HepG2 (cell line): ENCODE measurements around the gene BACH2. TPM values are rescaled to one million over a fixed set of nuclear protein-coding genes. Genes with fewer than 3 reads are reported as not detected.

ENCODE experiments used
- ATAC-seq: fragments of 200-7000 bp; cut with Tn5 transposase; 3 replicates; pipeline ENCODE4 v1.9.1; 2020; ENCODE audit warnings: mild to moderate bottlenecking, moderate library complexity
- BruUV-seq: library from RNA; stranded (reverse); fragments of 400-500 nt; replicated peaks from 2 replicates; lab custom pipeline; 2021; lab: Mats Ljungman, UMichigan
- CTCF ChIA-PET: fragments of 300-600 bp; formaldehyde crosslinking; extraction: SDS; loops from one replicate; lab custom pipeline; 2021; ENCODE audit warnings: low total read pairs, inconsistent platforms, low intra/inter-chr PET ratio; lab: Yijun Ruan, JAX
- POLR2A ChIA-PET: fragments of 350-600 bp; sonication (Branson Sonifier 250); formaldehyde crosslinking; loops from one replicate; lab custom pipeline; 2020; ENCODE audit warnings: antibody characterized with exemption, inconsistent platforms; lab: Yijun Ruan, JAX
- DNase-seq: peaks from one replicate; pipeline ENCODE4 v3.0.0-alpha.2; 2015; ENCODE audit warnings: low spot score
- FAIRE-seq: peaks from 3 replicates; lab custom pipeline; 2011; peaks lifted over from hg19 to GRCh38; lab: Jason Lieb, UNC
- H2AFZ ChIP-seq: one replicate; pipeline ENCODE4 v1.6.1; 2011; ENCODE audit warnings: low read length, inconsistent platforms
- H3K27ac ChIP-seq: fragments of 300-600 bp; 3 replicates; pipeline ENCODE4 v1.8.0; 2011; ENCODE audit warnings: mixed run types, mild to moderate bottlenecking, mixed read lengths, low read length, inconsistent platforms; ENCODE audit not compliant: insufficient read depth; ENCODE audit errors: extremely low read length
- H3K27me3 ChIP-seq, 2 experiments: fragments of 200-600 bp in 1 of 2; 2 replicates in 1 of 2; 3 replicates in 1 of 2; pipeline versions ENCODE4 v1.6.0 to v1.8.0; 2011; ENCODE audit warnings: low read length in 2 of 2, mild to moderate bottlenecking in 2 of 2, moderate library complexity in 2 of 2, inconsistent platforms in 1 of 2; ENCODE audit not compliant: insufficient read depth in 2 of 2, control insufficient read depth in 1 of 2
- H3K36me3 ChIP-seq, 2 experiments: fragments of 200-600 bp in 1 of 2; replicated peaks in 1 of 2; 2 replicates in 1 of 2; 3 replicates in 1 of 2; pipeline versions ENCODE4 v1.5.1 to v1.8.0; 2011; ENCODE audit warnings: low read length in 2 of 2, inconsistent platforms in 1 of 2; ENCODE audit not compliant: insufficient read depth in 2 of 2, control insufficient read depth in 1 of 2
- H3K4me1 ChIP-seq: 2 replicates; pipeline ENCODE4 v1.5.1; 2012; ENCODE audit warnings: low read length, inconsistent platforms; ENCODE audit not compliant: insufficient read depth
- H3K4me2 ChIP-seq: 2 replicates; pipeline ENCODE4 v1.6.0; 2011; ENCODE audit warnings: low read depth, low read length, inconsistent platforms
- H3K4me3 ChIP-seq, 3 experiments: fragments of 200-600 bp in 1 of 3; sonication (generic), shearing (Covaris generic) in 1 of 3; replicated peaks in 1 of 3; 2 replicates each; pipeline ENCODE4 v1.5.1; 2011 to 2016; ENCODE audit warnings: low read length in 3 of 3, inconsistent platforms in 2 of 3, low read depth in 2 of 3, mild to moderate bottlenecking in 2 of 3, control low read depth in 1 of 3, mixed read lengths in 1 of 3; ENCODE audit not compliant: insufficient read depth in 1 of 3
- H3K79me2 ChIP-seq: one replicate; pipeline ENCODE4 v1.6.1; 2011; ENCODE audit warnings: low read length, inconsistent platforms; ENCODE audit not compliant: insufficient read depth
- H3K9ac ChIP-seq: 2 replicates; pipeline ENCODE4 v1.6.0; 2011; ENCODE audit warnings: mild to moderate bottlenecking, low read depth, low read length, inconsistent platforms; ENCODE audit not compliant: insufficient read depth
- H3K9me3 ChIP-seq: 2 replicates; pipeline ENCODE4 v1.5.1; 2012; ENCODE audit warnings: mild to moderate bottlenecking, low read length
- H4K20me1 ChIP-seq: 2 replicates; pipeline ENCODE4 v1.6.0; 2011; ENCODE audit warnings: inconsistent platforms, mild to moderate bottlenecking, low read length, moderate library complexity; ENCODE audit not compliant: insufficient read depth
- CBFB ChIP-seq: sonication (generic); formaldehyde crosslinking; IDR thresholded peaks from 2 replicates; pipeline ENCODE4 v1.4.0; 2020; ENCODE audit warnings: missing genetic modification reagents
- CENPT ChIP-seq: sonication (generic); formaldehyde crosslinking; IDR thresholded peaks from 2 replicates; pipeline ENCODE4 v1.8.0; 2022; ENCODE audit warnings: low read depth, mild to moderate bottlenecking, moderate library complexity, missing genetic modification reagents
- CREM ChIP-seq, 2 experiments: sonication (generic) in 1 of 2; formaldehyde crosslinking in 1 of 2; IDR thresholded peaks; 2 replicates each; pipeline versions ENCODE4 v1.4.0 to v1.6.1; 2016 to 2020; ENCODE audit warnings: antibody characterized with exemption in 1 of 2, mild to moderate bottlenecking in 1 of 2, missing genetic modification reagents in 1 of 2
- FOXK1 ChIP-seq: sonication (generic); formaldehyde crosslinking; IDR thresholded peaks from 2 replicates; pipeline ENCODE4 v1.4.0; 2020; ENCODE audit warnings: low read depth, missing genetic modification reagents, borderline replicate concordance
- GABPA ChIP-seq, 2 experiments: IDR thresholded peaks; 2 replicates each; pipeline ENCODE4 v1.6.1; 2011 to 2016; ENCODE audit warnings: low read depth in 2 of 2, low read length in 1 of 2, missing biosample characterization in 1 of 2, missing genetic modification characterization in 1 of 2
- MXD4 ChIP-seq: IDR thresholded peaks from 2 replicates; pipeline ENCODE4 v1.6.1; 2016; ENCODE audit warnings: mild to moderate bottlenecking, missing biosample characterization, missing genetic modification reagents
- RBAK ChIP-seq: sonication (generic); formaldehyde crosslinking; IDR thresholded peaks from 2 replicates; pipeline ENCODE4 v1.5.1; 2020; ENCODE audit warnings: mild to moderate bottlenecking, missing genetic modification reagents
- SMAD1 ChIP-seq: sonication (generic); formaldehyde crosslinking; IDR thresholded peaks from 2 replicates; pipeline ENCODE4 v1.4.0; 2020; ENCODE audit warnings: missing genetic modification reagents, low read depth, mild to moderate bottlenecking, borderline replicate concordance
- ZNF296 ChIP-seq: sonication (generic); formaldehyde crosslinking; conservative IDR thresholded peaks from 2 replicates; pipeline ENCODE4 v1.5.0; 2020; ENCODE audit warnings: mild to moderate bottlenecking, missing genetic modification reagents
- WGBS: methylation state at CpG from one replicate; pipeline ENCODE4 v1.1.6; 2017; ENCODE audit warnings: low lambda C conversion rate; 5-methylcytosine and 5-hydroxymethylcytosine counted together
- in situ Hi-C: cut with HindIII; loops from 2 replicates; pipeline ENCODE4 v1.10.0; 2017; ENCODE audit warnings: low pct_unique_long_range_greater_than_20kb; ENCODE audit not compliant: extremely low pct_ligation_motif_present
- intact Hi-C: fragments of 100-400 bp; cut with micrococcal nuclease; formaldehyde crosslinking; loops from one replicate; pipeline ENCODE4 v1.10.0; 2022; ENCODE audit not compliant: unreplicated experiment
- polyA plus RNA-seq, 8 experiments: library from polyadenylated mRNA; depleted of rRNA in 3 of 8; stranded (reverse) in 7 of 8; unstranded in 1 of 8; fragments of >200 nt; fragmentation: Illumina TruSeq in 4 of 8; extraction: Trizol in 4 of 8; gene quantifications; 2 replicates each; pipeline versions ENCODE4 v1.2.1 to v1.2.3, GENCODE V29; 2011 to 2016; ENCODE audit warnings: low read depth in 4 of 8, missing spikeins in 1 of 8, mixed read lengths in 1 of 8; ENCODE audit not compliant: insufficient read depth in 1 of 8
- total RNA-seq, 5 experiments: library from RNA; depleted of rRNA; stranded (reverse); fragments of >200 nt; fragmentation: Illumina TruSeq; extraction: Trizol; gene quantifications; 2 replicates each; pipeline ENCODE4 v1.2.3, GENCODE V29; 2016; ENCODE audit warnings: low read depth in 1 of 5
- TF ChIP-seq, protein P1 (sequence below): sonication (generic); formaldehyde crosslinking; IDR thresholded peaks from 2 replicates; pipeline ENCODE4 v1.4.0; 2020; ENCODE audit warnings: mild to moderate bottlenecking, missing genetic modification reagents
- TF ChIP-seq, protein P2 (sequence below): sonication (generic); formaldehyde crosslinking; IDR thresholded peaks from 2 replicates; pipeline ENCODE4 v1.9.0; 2022; ENCODE audit warnings: low read depth, missing genetic modification reagents
- TF ChIP-seq, protein P3 (sequence below): conservative IDR thresholded peaks from 2 replicates; pipeline ENCODE4 v1.6.1; 2018; ENCODE audit warnings: missing genetic modification reagents

The BACH2 gene
- total and polyA plus RNA-seq, 2 of the 13 experiments (the other 11 are each of a cell fraction or from before 2014, with no cell fraction given): 0.01 TPM; not detected in 1

DNA sequence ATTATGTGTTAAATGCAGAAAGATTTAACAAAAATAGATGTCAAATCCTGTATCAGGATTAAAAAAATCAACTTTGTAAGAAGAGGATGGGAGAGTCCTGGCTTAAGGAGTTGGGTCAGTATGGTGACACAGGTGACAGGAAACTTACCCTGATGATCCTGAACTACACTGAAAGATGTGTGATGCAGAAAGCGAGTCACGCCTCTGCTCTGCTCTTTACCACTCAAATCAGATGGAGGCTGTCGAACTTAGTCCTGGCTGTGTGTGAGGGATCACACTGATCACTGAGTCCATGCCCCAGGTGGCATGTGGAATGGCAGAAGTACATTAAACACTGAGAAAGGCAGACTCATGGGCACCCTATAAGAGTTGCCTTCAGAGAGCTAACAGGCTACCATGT lies 309.5 kb downstream of the BACH2 start (continued):
- no peak for TF ChIP-seq MXD4 (CRISPR knock-in tag)
- TF ChIP-seq CENPT: no peak
- TF ChIP-seq CREM (IDR thresholded peaks at IDR 0.05): no peak
- no peak for TF ChIP-seq CREM (CRISPR knock-in tag; IDR thresholded peaks at IDR 0.05)
- no peak for TF ChIP-seq RBAK (CRISPR knock-in tag)
- no peak for TF ChIP-seq CBFB
- TF ChIP-seq, all 625 proteins: peak for 0

DNA sequence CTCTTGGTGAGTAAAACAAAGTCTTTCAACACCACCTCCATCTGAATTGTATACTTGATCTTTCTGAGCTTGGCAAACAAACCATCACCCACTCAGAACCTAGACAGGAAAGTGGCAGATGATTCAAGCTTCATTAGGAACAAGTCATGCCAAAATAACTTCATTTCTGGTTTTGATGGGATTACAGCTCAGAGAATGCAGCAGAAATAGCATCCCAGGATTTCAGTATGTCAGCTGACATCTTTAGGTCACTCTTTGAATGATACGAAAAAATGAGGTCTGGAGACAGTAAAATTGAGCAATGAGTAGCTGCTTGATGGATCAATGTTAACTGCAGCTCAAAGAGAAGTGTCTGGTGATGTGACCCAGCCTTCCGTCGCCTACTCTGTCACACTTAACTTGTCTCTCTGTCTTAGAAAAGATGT lies 310.0 kb downstream of the BACH2 start:
- DNase-seq: no peak
- Histone ChIP-seq H3K4me2 (no peak overlapping the region), H3K9ac (no peak overlapping the region), H3K4me3 (no peak overlapping the region), H3K79me2 (no peaks in the 10 kb centered on the region), H3K4me1 (no peaks in the 10 kb centered on the region), H3K27me3 (peaks cover 2 to 31% of the 10 kb centered on the region in 2 experiments; a peak in 3 of 5 replicates), H3K9me3 (no peaks in the 10 kb centered on the region), H3K27ac (no peak overlapping the region), H4K20me1 (no peaks in the 10 kb centered on the region), H2AFZ (no peak overlapping the region), H3K36me3 (no peaks in the 10 kb centered on the region)
- 58% methylated on average over 3 of the region's 3 CpGs for WGBS
- CTCF ChIA-PET: no interaction called here
- no peak for ATAC-seq
- in situ Hi-C loops (no loop called here), intact Hi-C loops (no loop called here)
- POLR2A ChIA-PET: no interaction called here
- BruUV-seq: no TSS peak
- no peak for FAIRE-seq
- TF ChIP-seq SMAD1 (CRISPR knock-in tag): no peak
- no peak for TF ChIP-seq GABPA (IDR thresholded peaks at IDR 0.05; ENCODE audit: low read depth, low read length)
- no peak for TF ChIP-seq GABPA (CRISPR knock-in tag; IDR thresholded peaks at IDR 0.05; ENCODE audit: low read depth)
- TF ChIP-seq, protein P1, sequence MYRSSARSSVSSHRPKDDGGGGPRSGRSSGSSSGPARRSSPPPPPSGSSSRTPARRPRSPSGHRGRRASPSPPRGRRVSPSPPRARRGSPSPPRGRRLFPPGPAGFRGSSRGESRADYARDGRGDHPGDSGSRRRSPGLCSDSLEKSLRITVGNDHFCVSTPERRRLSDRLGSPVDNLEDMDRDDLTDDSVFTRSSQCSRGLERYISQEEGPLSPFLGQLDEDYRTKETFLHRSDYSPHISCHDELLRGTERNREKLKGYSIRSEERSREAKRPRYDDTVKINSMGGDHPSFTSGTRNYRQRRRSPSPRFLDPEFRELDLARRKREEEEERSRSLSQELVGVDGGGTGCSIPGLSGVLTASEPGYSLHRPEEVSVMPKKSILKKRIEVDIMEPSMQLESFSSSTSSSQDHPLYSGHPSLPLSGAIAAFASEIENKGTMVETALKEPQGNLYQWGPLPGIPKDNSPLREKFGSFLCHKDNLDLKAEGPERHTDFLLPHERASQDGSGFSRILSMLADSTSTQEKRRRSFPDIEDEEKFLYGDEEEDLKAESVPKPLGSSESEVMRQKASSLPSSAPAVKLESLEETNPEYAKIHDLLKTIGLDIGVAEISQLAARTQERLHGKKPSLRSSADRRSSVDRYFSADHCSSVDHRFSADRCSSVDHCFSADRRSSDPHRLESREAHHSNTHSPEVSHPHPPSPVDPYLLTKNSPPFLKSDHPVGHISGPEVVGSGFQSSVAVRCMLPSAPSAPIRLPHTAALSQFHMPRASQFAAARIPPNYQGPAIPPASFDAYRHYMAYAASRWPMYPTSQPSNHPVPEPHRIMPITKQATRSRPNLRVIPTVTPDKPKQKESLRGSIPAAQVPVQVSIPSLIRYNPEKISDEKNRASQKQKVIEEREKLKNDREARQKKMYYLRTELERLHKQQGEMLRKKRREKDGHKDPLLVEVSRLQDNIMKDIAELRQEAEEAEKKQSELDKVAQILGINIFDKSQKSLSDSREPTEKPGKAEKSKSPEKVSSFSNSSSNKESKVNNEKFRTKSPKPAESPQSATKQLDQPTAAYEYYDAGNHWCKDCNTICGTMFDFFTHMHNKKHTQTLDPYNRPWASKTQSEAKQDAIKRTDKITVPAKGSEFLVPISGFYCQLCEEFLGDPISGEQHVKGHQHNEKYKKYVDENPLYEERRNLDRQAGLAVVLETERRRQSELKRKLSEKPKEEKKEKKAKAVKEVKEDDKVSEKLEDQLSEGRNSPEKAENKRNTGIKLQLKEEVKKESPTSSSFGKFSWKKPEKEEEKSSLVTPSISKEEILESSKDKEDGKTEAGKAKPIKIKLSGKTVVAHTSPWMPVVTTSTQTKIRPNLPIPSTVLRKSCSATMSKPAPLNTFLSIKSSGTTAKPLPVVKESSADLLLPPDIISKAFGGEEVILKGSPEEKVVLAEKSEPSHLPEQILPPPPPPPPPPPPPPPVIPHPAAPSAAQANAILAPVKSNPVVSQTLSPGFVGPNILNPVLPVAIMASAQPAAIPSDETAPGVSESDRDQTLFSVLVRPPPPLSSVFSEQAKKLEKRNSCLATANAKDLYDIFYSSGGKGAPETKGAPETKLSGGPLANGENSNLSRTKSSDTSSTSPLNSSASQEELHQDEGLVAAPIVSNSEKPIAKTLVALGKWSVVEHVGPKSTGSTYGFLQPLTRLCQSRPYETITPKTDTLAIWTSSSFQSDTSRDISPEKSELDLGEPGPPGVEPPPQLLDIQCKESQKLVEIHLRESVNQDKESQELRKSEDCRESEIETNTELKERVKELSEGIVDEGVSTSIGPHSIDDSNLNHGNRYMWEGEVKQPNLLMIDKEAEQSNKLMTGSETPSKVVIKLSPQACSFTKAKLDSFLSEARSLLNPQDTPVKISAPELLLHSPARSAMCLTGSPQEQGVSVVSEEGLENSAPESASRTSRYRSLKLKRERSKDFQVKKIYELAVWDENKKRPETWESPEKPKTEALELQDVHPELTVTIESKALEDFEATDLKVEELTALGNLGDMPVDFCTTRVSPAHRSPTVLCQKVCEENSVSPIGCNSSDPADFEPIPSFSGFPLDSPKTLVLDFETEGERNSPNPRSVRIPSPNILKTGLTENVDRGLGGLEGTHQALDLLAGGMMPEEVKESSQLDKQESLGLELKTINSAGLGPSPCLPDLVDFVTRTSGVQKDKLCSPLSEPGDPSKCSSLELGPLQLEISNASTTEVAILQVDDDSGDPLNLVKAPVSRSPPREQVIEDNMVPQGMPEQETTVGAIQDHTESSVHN (CRISPR knock-in tag): no peak
- TF ChIP-seq ZNF296 (CRISPR knock-in tag): no peak
- TF ChIP-seq, protein P2, sequence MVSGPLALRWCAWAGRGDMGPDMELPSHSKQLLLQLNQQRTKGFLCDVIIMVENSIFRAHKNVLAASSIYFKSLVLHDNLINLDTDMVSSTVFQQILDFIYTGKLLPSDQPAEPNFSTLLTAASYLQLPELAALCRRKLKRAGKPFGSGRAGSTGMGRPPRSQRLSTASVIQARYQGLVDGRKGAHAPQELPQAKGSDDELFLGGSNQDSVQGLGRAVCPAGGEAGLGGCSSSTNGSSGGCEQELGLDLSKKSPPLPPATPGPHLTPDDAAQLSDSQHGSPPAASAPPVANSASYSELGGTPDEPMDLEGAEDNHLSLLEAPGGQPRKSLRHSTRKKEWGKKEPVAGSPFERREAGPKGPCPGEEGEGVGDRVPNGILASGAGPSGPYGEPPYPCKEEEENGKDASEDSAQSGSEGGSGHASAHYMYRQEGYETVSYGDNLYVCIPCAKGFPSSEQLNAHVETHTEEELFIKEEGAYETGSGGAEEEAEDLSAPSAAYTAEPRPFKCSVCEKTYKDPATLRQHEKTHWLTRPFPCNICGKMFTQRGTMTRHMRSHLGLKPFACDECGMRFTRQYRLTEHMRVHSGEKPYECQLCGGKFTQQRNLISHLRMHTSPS (CRISPR knock-in tag): no peak
- no peak for TF ChIP-seq FOXK1
- TF ChIP-seq, protein P3, sequence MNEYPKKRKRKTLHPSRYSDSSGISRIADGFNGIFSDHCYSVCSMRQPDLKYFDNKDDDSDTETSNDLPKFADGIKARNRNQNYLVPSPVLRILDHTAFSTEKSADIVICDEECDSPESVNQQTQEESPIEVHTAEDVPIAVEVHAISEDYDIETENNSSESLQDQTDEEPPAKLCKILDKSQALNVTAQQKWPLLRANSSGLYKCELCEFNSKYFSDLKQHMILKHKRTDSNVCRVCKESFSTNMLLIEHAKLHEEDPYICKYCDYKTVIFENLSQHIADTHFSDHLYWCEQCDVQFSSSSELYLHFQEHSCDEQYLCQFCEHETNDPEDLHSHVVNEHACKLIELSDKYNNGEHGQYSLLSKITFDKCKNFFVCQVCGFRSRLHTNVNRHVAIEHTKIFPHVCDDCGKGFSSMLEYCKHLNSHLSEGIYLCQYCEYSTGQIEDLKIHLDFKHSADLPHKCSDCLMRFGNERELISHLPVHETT: no peak
